Measurements from ENCODE around the gene PERP.
"Not testable (repeated sequence)": the region's sequence is repeated elsewhere in the genome, so short reads cannot be mapped to it uniquely, and the experiment has no call there.

The PERP gene

DNA sequence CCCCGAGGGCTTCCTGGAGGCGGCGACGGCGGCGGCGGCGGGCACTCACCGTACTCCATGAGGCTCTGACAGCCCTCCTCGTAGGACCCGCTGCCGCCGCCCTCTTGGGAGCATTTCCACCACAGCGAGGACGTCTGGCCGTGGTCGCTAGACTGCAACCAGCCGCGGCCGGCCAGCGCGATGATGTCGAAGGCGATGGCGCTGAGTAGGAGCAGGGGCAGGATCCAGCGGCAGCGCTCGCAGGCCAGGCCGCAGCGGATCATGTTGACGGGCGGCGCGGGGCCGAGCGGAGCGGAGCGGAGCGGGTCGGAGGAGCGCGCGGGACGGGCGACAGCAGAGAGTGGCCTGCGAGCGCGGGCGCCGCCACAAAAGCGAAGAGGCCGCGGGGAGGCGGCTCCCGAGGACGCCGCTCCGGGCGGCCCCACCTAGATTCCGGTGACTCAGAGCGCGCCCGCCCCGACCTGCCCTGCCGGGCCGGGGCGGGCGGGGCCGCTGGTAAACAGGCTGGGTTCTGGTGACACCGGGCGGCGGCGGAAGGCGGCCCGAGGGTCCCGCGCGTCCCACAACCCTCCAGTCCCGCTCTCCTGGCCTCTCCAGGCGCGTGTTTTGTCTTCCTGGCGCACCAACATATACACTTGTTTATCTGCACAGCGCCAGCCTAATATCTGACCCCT is at the start of gene PERP:
TSS of gene PERP (minus strand) at position 342 of the 674 bp plus-strand sequence. CDS start at position 263, 79 bp downstream.
- DNase-seq, result peak; percentile 57

DNA sequence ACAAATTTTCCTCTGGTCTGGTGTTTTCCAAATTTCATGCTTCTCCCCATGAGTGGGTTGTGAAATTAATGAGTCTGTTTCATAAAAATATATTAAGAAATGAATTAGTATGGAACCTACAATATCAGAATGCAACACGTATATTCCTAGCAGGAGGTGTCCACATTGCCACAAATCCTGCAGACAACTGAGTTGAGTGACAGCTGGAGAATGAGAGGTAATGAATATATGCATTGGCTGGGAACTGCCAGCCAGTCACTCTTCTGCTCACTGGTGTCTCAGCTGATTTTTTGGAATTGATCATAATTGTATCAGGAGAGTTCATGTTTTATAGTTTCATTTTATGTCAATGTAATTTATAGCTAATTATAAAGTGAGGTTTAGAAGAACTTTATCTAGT is 48.2 kb upstream of the PERP start:
- DNase-seq, result no peak

DNA sequence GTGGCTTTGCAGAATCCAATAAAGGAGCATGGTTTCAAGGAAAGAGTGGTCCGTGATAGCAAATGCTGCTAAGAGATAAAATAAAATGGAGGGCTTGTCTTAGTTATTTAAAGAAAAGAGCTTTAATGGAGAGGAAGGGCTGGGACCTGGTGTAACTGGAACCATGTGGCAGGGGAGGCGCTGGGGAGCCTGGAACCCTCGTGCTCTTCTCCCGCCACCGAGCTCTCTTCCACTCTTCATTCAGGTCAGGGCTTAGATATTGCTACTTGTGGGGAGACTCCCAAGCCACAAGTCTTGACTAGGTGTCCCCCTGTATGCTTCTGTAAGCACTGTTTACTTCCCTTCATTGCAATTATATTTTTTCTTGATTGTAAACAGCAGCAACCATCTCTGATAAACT is 39.3 kb upstream of the PERP start:
- no peak for DNase-seq

DNA sequence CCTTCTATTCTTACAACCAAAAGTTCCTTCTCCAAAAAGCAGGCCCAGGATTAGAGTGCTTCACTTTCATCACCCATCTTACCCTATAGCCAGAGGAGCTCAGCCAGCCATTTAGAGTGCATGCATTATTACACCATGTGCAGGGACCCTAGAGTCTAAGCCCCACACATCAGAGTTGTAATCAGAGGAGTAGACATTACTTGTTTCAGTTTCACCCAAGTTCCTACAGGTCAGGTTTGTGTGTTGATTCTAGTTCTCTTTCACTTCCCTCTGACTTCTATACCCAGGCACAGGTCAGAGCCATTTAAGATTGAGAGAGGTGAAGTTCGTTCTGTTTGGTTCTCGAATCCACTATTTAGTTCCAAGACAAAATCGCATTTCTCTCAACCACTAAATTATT is 38.2 kb upstream of the PERP start:
- DNase-seq, result no peak

DNA sequence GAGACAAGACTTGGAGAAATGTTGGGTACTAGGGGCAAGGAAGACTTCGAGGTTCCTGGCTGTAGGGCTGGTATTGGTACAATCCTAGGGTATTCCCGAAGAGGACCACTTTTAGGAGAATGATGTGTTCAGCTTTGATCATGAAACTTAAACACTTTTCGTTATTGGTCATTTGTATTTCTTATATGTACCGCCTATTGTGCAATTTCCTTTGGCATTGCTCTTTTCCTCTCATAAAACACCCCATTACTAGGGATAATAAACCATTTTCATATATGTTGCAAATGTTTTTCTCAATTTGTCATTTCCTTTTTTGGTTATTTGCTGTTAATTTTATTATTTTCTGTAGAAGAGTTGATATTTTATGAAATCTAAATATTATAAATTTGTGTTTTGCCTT is 35.6 kb upstream of the PERP start:
- DNase-seq, result no peak

DNA sequence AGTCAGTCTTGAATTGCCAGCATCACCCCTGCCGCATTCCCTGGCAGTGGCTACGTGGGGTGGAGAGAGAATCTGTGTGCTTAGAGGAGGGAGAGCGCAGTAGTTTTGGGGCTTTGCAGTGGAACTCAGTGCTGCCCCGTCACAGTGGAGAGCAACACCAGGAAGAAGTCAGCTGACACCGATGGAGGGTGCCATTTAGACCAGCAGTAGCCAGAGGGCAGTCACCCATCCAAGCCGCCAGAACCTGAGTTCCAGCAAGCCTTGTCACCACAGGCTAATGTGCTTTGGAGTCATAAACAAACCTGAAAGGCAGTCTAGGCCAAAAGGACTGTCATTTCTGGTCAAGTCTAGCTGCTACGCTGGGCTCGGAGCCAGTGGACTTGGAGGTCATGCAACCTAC is 22.0 kb upstream of the PERP start:
- DNase-seq, result no peak

DNA sequence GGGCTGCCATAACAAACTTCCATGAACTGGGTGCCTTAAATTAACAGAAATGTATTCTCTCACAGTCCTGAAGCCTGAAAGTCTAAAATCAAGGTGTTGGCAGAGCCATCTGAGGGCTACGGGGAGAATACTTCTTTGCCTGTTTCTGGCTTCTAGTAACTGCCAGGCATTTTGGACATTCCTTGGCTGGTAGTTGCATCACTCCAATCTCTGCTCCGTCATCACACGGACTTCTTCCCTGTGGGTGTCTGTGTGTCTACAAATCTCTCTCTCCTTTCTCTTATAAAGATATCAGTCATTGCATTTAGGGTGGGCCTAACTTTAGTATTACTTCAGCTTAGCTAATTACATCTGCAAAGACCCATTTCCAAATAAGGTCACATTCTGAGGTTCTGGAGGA is 20.9 kb upstream of the PERP start:
- no peak for DNase-seq

DNA sequence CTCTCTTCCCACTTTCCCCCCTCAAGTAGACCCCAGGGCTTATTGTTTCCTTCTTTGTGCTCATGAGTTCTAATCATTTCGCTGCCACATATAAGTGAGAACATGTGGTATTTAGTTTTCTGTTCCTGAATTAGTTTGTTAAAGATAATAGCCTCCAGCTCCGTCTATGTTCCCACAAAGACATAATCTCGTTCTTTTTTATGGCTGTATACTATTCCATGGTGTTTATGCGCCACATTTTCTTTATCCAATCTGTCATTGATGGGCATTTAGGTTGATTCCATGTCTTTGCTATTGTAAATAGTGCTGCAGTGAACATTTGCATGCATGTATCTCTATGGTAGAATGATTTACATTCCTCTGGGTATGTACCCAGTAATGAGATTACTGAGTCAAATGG is 16.9 kb upstream of the PERP start:
- DNase-seq, result no peak

DNA sequence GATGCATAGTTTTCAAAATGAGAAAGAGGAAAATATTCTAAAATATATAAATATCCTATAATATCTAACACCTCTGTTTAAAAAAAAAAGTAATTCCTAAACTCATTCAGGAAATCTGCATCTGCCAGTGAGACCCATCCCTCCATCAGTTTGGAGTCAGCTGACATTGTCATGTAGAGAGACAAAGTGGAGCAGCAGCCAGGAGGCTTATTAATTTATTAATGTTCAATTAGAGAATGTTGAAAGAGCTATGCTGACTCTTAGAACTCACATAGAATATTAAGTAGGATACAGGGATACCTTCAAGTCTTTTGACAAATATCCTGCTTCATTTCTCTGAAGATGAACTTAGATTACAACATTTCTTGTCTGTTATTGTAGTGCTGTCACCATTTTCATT is 12.8 kb upstream of the PERP start:
- DNase-seq, result no peak

DNA sequence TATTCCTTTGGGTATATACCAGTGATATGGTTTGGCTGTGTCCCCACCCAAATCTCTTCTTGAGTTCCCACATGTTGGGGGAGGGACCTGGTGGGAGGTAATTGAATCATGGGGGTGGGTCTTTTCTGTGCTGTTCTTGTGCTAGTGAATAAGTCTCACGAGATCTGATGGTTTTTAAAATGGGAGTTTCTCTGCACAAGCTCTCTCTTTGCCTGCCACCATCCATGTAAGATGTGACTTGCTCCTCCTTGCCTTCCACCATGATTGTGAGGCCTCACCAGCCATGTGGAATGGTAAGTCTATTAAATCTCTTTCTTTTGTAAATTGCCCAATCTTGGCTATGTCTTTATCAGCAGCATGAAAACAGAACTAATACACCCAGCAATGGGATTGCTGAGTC is 12.0 kb upstream of the PERP start:
- not testable (repeated sequence) for DNase-seq

DNA sequence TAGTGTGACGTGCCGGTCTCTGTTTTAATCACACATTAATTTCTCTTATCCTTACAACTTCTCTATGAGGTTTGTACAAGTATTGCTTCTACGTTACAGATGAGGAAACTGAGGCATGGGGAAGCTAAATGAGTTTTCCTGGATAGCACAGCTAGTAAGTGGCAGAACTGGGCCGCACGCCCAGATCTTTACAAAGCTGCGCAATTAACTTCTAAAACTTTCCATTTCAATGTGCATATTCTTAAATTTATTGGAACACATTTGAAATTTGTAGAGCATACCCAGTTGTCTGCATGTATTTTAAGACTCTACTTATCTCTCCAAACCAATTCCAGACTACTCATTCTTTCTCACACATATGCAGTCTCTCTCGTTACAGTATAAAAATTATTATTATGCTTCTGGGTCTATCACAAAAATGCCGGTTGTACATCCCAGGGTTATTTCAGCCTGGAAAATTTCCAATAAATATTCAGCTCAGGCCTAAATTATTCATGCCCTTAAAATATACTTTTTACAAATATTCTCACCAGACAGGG is 10.2 kb upstream of the PERP start:
- no peak for DNase-seq

DNA sequence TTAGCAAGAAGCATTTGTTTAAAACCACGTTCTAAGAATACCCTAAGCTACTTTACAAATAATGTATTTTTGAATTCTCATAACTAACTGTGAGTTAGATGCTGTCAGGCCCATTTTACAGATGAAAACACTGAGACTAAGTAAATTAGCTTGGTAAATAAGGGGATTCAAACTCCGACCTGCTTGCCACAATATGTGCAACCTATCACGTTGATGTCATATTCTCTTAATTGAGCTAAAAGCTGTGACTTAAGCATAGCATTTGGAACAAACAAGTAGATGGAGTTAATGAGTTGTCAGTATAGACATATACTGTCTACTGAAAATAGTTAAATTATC is 9.4 kb upstream of the PERP start:
- no peak for DNase-seq

DNA sequence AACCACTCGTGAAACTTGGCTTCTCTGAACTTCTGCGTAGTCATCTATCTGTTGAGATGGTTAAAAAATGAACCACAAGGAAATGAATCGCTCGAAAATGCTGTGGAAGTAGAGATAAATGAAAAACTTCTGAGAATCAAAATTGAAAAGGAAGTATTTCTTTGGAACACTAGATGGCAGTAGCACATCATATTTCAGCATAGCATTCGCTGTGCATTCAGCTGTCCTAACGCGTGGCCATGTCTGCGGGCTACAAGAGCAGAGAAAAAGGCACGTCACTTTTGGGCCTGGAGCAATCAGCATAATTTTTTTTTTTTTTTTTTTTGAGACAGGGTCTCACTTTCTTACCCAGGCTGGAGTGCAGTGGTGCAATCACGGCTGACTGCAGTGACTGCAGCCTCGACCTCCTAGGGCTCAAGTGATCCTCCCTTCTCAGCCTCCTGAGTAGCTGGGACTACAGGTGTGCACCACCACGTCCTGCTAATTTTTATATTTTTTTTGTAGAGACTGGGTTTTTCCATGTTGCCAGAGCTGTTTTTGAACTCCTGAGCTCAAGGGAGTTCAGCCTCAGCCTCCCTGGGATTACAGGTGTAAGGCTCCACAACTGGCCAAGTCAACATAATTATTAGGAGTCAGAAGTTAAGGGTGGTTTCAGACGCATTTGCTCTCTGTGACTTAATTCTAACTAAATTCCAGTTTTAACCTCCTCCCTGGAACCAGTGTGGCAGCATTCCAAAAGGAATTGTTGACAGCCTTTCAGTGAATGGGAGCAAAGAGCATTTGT is 8.8 kb upstream of the PERP start:
- DNase-seq, result peak; percentile 38

DNA sequence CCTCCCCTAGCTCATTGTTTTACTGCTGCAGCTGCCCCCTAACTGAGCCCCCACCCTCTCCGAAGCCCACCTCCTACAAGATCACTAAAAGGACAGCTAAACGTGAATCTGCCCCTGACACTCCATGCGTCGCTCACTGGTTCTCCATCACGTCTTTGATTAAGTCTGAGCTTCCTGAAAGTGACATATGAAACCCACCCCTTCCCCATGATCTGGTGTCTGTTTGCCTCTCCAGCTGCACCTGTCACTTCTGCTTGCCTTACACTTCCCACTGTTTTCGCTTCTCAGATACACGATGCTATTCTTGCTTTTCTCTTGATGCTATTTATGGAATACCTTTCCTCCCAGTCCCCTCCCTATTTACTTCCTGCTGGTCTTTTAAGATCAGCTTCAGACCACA is 8.0 kb upstream of the PERP start:
- DNase-seq, result no peak

DNA sequence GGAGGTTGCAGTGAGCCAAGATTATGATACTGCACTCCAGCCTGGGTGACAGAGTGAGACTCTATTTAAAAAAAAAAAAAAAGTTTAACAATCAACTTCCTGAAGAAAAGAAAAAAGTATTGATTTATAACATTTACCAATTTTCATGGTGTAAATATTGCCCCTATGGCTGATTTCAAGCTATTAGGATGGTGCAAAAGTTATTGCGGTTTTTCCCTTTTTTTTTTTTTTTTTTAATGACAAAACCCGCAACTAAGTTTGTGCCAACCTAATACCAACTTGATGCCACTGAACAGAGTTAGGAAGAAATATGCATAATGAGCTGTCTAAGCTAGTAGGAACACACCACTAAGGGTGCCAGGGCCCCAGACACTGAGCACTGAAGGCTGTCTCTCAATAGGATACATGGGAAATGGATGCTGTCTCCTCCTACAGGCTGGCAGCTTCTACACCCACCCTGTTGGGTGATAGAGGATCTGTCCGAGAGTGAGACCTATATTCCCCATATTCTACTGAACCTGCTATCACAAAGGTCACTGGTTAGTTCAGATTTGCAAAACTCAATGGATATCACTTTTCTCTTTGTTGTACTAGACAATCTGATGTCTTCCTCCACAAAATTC is 6.5 kb upstream of the PERP start:
- no peak for DNase-seq

DNA sequence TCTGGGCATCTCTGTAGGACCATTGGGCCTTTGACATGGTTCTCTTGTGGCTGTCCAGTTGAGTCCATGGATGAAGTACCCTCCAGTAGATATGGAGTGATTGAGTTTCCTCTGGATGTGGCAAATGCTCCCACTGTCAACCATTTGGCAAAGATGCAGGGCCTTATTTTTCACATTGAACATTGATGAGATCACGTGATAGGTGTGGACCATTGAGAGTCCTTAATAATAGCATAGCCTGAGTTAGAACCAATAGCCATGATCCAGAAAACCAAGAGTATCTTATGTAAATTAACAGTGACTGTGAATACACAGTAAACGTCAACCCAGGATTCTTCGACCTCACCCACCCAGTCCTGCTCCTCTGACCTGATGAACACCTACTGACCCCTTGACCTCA is 3.0 kb upstream of the PERP start:
- DNase-seq, result no peak

DNA sequence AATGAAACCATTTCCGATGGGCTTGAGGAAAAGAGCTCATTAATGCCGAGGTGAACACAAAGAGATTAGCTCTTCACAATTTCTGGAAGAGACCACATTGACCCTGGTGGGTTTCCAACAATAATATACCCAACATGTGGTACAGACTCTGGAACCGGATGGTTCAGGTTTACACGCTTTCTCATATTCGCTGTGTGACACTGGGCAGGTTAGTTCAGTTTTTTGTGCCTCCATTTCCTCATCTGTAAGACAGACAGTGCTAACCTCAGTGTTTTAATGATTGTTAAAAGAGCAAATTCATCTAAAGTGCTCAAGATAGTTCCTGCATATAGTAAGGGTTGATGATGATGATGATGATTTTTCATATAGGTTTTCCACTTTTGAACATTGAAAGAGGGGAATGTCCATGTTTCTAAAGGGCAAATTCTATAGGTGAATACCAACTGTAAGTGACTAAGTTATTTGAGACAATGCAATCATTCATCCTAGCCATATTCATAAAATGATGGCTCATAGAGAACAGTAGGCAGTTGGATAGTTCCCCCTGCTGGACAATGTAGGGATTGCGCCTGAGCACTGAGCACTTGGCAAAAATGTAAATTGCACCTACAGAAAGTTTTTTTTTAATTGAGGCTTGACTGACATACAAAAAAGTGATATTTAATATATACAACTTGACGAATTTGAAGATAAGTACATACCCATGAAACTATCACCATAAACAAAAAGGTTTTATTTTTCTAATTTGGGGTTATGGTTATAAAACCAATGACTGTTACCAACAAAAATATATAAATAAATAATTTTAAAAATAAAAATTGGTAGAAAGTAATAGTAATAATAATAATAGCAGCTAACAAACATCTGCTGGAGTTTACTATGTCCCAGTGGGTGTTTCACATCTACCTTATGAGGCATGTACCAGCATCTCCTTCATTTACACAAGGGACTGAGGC is 2.1 kb upstream of the PERP start:
- peak; percentile 63 for DNase-seq

DNA sequence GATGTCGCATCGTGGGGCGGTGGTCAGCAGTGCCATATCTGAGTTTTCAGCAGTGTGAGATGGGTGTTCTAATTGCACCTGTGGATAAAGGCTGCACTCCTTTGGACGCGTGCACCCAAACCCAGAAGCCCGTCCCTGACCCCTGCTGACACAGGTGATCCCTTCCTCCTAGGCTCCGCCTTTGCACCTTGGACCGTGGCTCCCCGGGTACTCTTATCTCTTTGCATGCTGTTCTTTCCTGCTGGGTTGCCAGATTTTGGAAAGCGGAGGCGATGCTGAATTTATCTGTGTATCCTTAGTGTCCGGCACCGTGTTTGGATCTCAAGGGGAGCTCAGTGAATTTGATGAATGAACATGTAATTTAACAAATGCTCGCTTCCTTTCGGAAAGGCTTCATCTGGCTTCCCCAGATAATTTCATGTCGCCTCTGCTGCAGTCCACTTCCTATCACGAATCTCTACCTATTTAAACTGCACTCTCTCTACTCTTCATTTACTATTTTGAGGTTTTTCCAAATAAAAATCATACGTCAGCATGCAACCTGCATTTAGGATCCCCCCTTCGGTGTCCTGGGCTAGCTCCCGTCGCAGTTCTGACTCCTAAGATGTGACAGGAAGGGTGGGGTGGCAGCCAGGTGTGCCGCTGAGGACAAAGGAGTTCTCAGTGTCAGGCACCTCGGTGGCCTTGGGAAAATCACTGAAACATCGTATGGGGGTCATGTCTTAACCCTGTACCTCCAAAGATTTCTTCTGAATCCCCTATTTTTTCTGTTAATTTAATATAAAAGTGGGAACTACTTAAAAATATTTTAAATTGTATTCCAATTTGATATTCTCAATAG is 753 bp upstream of the PERP start:
- no peak for DNase-seq

DNA sequence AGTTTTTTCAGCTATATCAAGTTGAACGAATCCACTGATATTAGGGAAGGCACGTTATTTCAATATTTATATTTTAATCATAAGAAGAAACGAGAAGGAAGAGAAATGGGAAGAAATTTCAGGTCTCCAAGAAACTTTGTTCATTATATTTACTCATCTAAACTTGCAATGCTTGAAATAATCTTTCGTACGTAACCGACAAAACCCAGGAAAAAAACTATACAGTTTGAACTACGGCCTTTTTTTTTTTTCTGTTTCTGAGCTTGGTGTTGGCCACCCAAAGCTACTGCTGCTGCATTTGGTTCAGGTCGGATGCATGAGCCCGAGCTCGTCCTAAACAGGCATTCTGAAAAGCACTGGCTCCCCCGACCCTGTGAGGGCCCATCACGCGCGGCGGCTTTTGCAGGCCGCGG is 548 bp downstream of the PERP start:
- DNase-seq, result peak; percentile 17

DNA sequence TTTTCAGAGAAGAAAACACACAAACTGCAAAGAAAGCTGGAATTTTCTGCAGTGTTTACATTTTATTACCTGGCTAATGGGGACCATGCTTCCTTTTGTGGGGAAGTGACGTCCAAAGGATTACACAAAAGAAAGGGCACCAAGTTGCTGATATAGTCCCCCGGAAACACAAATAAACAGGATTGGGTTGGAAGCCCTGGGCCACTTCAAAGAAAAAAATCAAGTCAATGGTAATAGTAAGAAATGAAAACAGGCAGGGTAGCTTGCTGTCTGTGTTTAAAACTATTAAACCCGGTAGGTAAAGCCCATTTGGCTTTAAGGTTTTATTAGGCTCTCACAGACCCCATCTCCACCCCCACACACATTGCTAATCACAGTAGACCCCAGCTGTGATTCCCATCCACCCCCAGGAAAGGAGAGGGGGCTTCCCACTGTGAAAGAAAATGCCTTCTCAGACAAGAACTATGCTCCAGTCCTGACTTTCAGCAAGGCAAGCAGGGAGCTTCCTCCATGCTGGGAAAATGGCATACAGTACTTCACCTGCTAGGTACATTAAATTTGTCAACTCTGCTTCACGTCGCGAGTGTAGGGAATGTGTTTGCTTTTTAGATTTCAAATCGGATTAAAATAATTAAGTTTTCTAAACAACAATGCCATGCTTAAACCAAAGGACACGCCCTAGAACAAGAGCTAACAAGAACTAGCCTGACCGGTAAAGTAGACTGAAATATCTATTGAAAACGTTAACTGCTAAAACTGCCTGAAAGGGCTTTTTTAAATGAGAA is 1.1 kb downstream of the PERP start:
- DNase-seq, result no peak

DNA sequence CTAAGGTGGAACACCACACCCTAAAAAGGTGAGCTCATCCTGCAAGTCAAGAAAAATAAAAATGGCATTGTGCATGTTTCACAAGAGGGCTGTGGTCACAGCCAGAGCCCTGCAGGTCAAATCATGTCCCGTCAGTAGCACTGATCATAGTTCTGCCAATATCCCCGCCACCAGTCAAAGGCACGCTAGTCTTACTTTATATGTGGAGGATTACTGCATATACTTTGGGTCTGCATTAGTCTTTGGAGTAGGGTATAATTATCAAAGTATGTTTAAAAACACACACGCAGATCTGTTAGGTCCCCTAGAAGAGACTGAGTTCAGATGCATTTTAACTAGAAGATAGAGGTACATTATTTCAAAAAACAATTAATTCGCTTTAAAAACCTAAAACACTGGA is 1.8 kb downstream of the PERP start:
- DNase-seq, result no peak
